Measurements from ENCODE around the gene SLC22A24.

DNA sequence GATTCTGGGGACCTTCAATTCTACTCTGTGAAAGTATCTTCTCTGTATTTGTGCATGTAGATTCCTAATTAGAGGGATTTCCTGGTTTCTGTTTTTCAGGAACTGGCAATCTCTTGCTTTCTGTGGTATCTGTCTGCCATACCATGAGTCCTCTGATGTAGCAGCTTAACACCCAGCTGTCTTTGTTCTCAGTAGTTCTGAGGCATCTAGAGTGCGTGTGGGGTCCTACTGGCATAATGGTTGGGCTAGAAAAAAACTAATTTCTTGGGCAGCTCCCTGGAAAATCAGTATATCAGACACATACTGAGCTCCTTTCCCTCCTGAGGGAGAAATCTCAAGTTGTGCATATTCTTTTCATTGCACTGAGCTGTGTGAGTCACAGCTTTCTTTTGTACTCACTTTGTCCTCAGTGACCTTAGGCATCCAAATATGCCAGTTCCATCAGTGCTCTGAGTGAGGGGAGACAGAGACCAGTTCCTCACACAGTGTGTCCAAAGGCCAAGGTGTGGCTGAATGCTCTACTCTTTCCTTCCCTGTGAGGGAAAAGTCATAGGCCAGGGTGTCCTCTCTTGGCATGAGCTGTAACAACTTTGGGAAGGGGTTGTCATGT, 35.5 kb upstream of the SLC22A24 start:
- TF ChIP-seq, protein P1, sequence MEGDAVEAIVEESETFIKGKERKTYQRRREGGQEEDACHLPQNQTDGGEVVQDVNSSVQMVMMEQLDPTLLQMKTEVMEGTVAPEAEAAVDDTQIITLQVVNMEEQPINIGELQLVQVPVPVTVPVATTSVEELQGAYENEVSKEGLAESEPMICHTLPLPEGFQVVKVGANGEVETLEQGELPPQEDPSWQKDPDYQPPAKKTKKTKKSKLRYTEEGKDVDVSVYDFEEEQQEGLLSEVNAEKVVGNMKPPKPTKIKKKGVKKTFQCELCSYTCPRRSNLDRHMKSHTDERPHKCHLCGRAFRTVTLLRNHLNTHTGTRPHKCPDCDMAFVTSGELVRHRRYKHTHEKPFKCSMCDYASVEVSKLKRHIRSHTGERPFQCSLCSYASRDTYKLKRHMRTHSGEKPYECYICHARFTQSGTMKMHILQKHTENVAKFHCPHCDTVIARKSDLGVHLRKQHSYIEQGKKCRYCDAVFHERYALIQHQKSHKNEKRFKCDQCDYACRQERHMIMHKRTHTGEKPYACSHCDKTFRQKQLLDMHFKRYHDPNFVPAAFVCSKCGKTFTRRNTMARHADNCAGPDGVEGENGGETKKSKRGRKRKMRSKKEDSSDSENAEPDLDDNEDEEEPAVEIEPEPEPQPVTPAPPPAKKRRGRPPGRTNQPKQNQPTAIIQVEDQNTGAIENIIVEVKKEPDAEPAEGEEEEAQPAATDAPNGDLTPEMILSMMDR (IDR thresholded peaks at IDR 0.05), result no peak
- TF ChIP-seq POLR2A (IDR thresholded peaks at IDR 0.05), result no peak

Measured in right lobe of liver (tissue), 4 donors.